DOHH2 (cell line): ENCODE data around the gene RBAK.

ENCODE experiments used
- CTCF ChIP-seq: fragments of 200-600 bp; sonication (generic); IDR thresholded peaks from one replicate; pipeline ENCODE4 v1.5.1; 2014; ENCODE audit warnings: antibody characterized with exemption, mild to moderate bottlenecking, low read depth, low read length; ENCODE audit not compliant: poor library complexity, severe bottlenecking
- EZH2phosphoT487 ChIP-seq: fragments of 200-600 bp; sonication (generic); IDR thresholded peaks from 2 replicates; pipeline ENCODE4 v1.6.1; 2017; ENCODE audit warnings: borderline replicate concordance, mild to moderate bottlenecking, antibody characterized with exemption, low read length, moderate library complexity, mixed read lengths

GRCh38 chr7:5088906-5089305 is 43.2 kb downstream of the RBAK start:
- TF ChIP-seq CTCF (no peak), EZH2phosphoT487 (no peak)
